ENCODE data around the gene PREP. TPM values are rescaled to one million over a fixed set of nuclear protein-coding genes. Genes with fewer than 3 reads are reported as not detected.

PREP gene
- total and polyA plus RNA-seq, 2 of the 8 experiments (the other 6 are each of a cell fraction or from before 2014, with no cell fraction given), result 26.8 to 70.0 TPM

- H3K23me2 ChIP-seq (ENCODE audit: low read depth, low read length), result no peaks in the 10 kb centered on the region
- no peak overlapping the region for H2BK15ac ChIP-seq (ENCODE audit: low read length)
- H2BK120ac ChIP-seq (replicated peaks; ENCODE audit: low read depth, low read length), result no peak overlapping the region
- H2AK5ac ChIP-seq (ENCODE audit: low read depth, low read length), result no peak overlapping the region
- H3K4me2 ChIP-seq (ENCODE audit: insufficient read depth in 1 of 2, low read depth in 2 of 2, low read length in 2 of 2), result no peak overlapping the region
- no peak overlapping the region for H2BK20ac ChIP-seq (ENCODE audit: low read length)
- no peak overlapping the region for H4K5ac ChIP-seq (ENCODE audit: insufficient read length, low read depth, low read length)
- DNase-seq (ENCODE audit: low read depth in 1 of 2, low spot score in 2 of 2) (no peak), FAIRE-seq (no peak)
- H3K79me1 ChIP-seq (ENCODE audit: low read depth, low read length), result no peaks in the 10 kb centered on the region
- peaks cover 0 to 4% (median 3%) of the 10 kb centered on the region in 4 experiments; a peak in 3 of 7 replicates for H3K4me1 ChIP-seq (replicated peaks in 1 of 4; ENCODE audit: control insufficient read depth in 3 of 4, insufficient read depth in 4 of 4, low read length in 3 of 4)
- no peaks in the 10 kb centered on the region; a peak in 1 of 8 replicates for H3K36me3 ChIP-seq (ENCODE audit: control insufficient read depth in 2 of 4, insufficient read depth in 4 of 4, low read length in 3 of 4)
- no peak overlapping the region for H3K14ac ChIP-seq (ENCODE audit: insufficient read length)
- H3K4me3 ChIP-seq (ENCODE audit: extremely low read depth in 1 of 4, insufficient read depth in 2 of 4, low read depth in 3 of 4, low read length in 4 of 4), result no peak overlapping the region
- no peak overlapping the region for H3K9ac ChIP-seq (replicated peaks in 1 of 4; ENCODE audit: extremely low read depth in 1 of 4, low read depth in 3 of 4, low read length in 3 of 4)
- H3K56ac ChIP-seq (replicated peaks; ENCODE audit: insufficient read length, low read depth, low read length), result no peak overlapping the region
- H2AFZ ChIP-seq (ENCODE audit: low read length), result no peak overlapping the region
- no peak overlapping the region for H3K23ac ChIP-seq (ENCODE audit: insufficient read length)
- POLR2A ChIA-PET (ENCODE audit: partially characterized antibody), result no interaction called here
- no peak overlapping the region for H4K8ac ChIP-seq (ENCODE audit: extremely low read depth, insufficient read depth, low read length)
- no peak overlapping the region for H2BK12ac ChIP-seq (ENCODE audit: low read depth, low read length)
- no peaks in the 10 kb centered on the region for H3K9me3 ChIP-seq (ENCODE audit: insufficient read depth in 2 of 2, low read depth in 1 of 2, low read length in 1 of 2)
- H3K18ac ChIP-seq (ENCODE audit: extremely low read depth, low read length), result no peak overlapping the region
- CTCF ChIA-PET (ENCODE audit: partially characterized antibody), result interaction anchor here (0.6 to 1.2 kb wide), 8 partner anchors 10 to 682 kb away, joined by 3 to 6 read pairs (median 4); no protein-coding TSS in a partner anchor
- H4K91ac ChIP-seq (replicated peaks; ENCODE audit: insufficient read length, low read length), result no peak overlapping the region
- H3K4ac ChIP-seq (replicated peaks; ENCODE audit: insufficient read length, low read depth, low read length), result no peak overlapping the region
- no peak overlapping the region for H2BK5ac ChIP-seq (ENCODE audit: low read depth, low read length)
- TF ChIP-seq ZNF274 (IDR thresholded peaks at IDR 0.05; ENCODE audit: borderline replicate concordance, extremely low read depth, low read length), result no peak
- TF ChIP-seq CEBPB (IDR thresholded peaks at IDR 0.05; ENCODE audit: low read depth, low read length), result no peak
- no peak for TF ChIP-seq TCF12 (IDR thresholded peaks at IDR 0.05; ENCODE audit: low read depth, low read length)
- H3K79me2 ChIP-seq (ENCODE audit: control insufficient read depth in 1 of 2, insufficient read depth in 2 of 2, low read length in 2 of 2), result no peaks in the 10 kb centered on the region
- H4K20me1 ChIP-seq (replicated peaks in 1 of 2; ENCODE audit: control insufficient read depth in 1 of 2, insufficient read depth in 2 of 2, low read length in 2 of 2), result no peaks in the 10 kb centered on the region
- H3K27ac ChIP-seq (ENCODE audit: low read depth, low read length), result no peak overlapping the region
- H3K27me3 ChIP-seq (replicated peaks in 1 of 4; ENCODE audit: control insufficient read depth in 3 of 4, extremely low read depth in 1 of 4, insufficient read depth in 3 of 4, low read length in 3 of 4), result no peaks in the 10 kb centered on the region
Observed at GRCh38 chr6:105270511-105270910, 132.4 kb downstream of the PREP start.

Data from H1 (cell line).